Stimulated activated CD8-positive, alpha-beta memory T cell treated with anti-CD3 and anti-CD28 coated beads, Interleukin-2, amount 100 ng/mL, for 1 hour (primary cell): ENCODE data around the gene IGSF21.

Experiments used
- DNase-seq, 2 donors: peaks; one replicate each; pipeline ENCODE4 v3.0.0-alpha.2; 2020; ENCODE audit warnings: low read depth in 2 of 2

IGSF21 gene

GRCh38 chr1:18119771-18120377 is 12.3 kb downstream of the IGSF21 start:
- no peak for DNase-seq

- no peak for DNase-seq
These were observed 13.0 kb downstream of the IGSF21 start for GRCh38 chr1:18120638-18121037.

- no peak for DNase-seq
These were observed 13.6 kb downstream of the IGSF21 start for GRCh38 chr1:18121072-18121820.

GRCh38 chr1:18123467-18123992 is 15.9 kb downstream of the IGSF21 start:
- no peak for DNase-seq

GRCh38 chr1:18124977-18125376 is 17.4 kb downstream of the IGSF21 start:
- no peak for DNase-seq

GRCh38 chr1:18126616-18127015 is 19.0 kb downstream of the IGSF21 start:
- no peak for DNase-seq

GRCh38 chr1:18128298-18128697 is 20.7 kb downstream of the IGSF21 start:
- no peak for DNase-seq

- DNase-seq, result no peak
These were observed 22.8 kb downstream of the IGSF21 start for GRCh38 chr1:18130356-18130755.

- DNase-seq, result no peak
These were observed 24.6 kb downstream of the IGSF21 start for GRCh38 chr1:18132022-18132710.

- DNase-seq, result no peak
These were observed 25.3 kb downstream of the IGSF21 start for GRCh38 chr1:18132711-18133541.

- no peak for DNase-seq
These were observed 26.9 kb downstream of the IGSF21 start for GRCh38 chr1:18134324-18135046.

- no peak for DNase-seq
These were observed 30.3 kb downstream of the IGSF21 start for GRCh38 chr1:18137759-18138345.

GRCh38 chr1:18139198-18139981 is 31.8 kb downstream of the IGSF21 start:
- no peak for DNase-seq

GRCh38 chr1:18140411-18140810 is 32.8 kb downstream of the IGSF21 start:
- no peak for DNase-seq

- DNase-seq, result no peak
These were observed 34.1 kb downstream of the IGSF21 start for GRCh38 chr1:18141661-18142060.

GRCh38 chr1:18142471-18142870 is 34.9 kb downstream of the IGSF21 start:
- no peak for DNase-seq

GRCh38 chr1:18142969-18143368 is 35.4 kb downstream of the IGSF21 start:
- DNase-seq, result no peak

GRCh38 chr1:18144062-18144461 is 36.5 kb downstream of the IGSF21 start:
- no peak for DNase-seq

- no peak for DNase-seq
These were observed 37.5 kb downstream of the IGSF21 start for GRCh38 chr1:18144916-18145647.
